22Rv1 (cell line): Measurements from ENCODE around the gene GRIA4.
"Not testable (repeated sequence)": the region's sequence is repeated elsewhere in the genome, so short reads cannot be mapped to it uniquely, and the experiment has no call there.

Experiments used
- H3K27ac ChIP-seq: fragments of 450-650 bp; 2 replicates; pipeline ENCODE4 v1.5.1; 2017
- ZFX ChIP-seq: fragments of 450-650 bp; IDR thresholded peaks from 2 replicates; pipeline ENCODE4 v1.6.1; 2017; ENCODE audit warnings: antibody characterized with exemption, borderline replicate concordance
- TF ChIP-seq, protein P1 (sequence below): fragments of 450-650 bp; IDR thresholded peaks from 2 replicates; pipeline ENCODE4 v1.5.1; 2017; ENCODE audit warnings: mild to moderate bottlenecking

The GRIA4 gene

GRCh38 chr11:105863523-105863922 is 253.7 kb downstream of the GRIA4 start:
- no peak overlapping the region for H3K27ac ChIP-seq
- TF ChIP-seq, protein P1, sequence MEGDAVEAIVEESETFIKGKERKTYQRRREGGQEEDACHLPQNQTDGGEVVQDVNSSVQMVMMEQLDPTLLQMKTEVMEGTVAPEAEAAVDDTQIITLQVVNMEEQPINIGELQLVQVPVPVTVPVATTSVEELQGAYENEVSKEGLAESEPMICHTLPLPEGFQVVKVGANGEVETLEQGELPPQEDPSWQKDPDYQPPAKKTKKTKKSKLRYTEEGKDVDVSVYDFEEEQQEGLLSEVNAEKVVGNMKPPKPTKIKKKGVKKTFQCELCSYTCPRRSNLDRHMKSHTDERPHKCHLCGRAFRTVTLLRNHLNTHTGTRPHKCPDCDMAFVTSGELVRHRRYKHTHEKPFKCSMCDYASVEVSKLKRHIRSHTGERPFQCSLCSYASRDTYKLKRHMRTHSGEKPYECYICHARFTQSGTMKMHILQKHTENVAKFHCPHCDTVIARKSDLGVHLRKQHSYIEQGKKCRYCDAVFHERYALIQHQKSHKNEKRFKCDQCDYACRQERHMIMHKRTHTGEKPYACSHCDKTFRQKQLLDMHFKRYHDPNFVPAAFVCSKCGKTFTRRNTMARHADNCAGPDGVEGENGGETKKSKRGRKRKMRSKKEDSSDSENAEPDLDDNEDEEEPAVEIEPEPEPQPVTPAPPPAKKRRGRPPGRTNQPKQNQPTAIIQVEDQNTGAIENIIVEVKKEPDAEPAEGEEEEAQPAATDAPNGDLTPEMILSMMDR = no peak

DNA sequence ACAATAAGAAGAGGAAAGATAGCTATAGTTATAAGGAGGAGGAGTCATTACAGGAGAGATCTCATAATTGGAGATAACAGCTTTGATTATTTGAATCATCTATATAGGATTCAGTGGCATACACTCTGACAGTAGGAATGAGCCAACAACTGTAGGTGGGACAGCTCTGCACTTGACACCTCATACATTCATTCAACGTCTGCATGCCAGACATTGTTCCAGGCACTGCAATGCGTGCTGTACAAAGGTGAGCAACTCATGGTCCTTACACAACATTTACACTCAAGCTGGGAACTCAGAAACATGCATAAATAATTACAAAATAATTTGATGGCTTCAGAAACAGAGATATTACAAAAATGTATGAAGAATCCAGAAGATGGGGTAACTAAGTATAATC is 257.9 kb downstream of the GRIA4 start:
- no peak for TF ChIP-seq ZFX
- TF ChIP-seq, protein P1 = no peak
- no peak overlapping the region for H3K27ac ChIP-seq

- no peak for TF ChIP-seq ZFX
- TF ChIP-seq, protein P1 = no peak
- H3K27ac ChIP-seq = no peak overlapping the region
Measured at GRCh38 chr11:105868762-105869285, 259.0 kb downstream of the GRIA4 start.

GRCh38 chr11:105870516-105871113 is 260.7 kb downstream of the GRIA4 start:
- no peak overlapping the region for H3K27ac ChIP-seq
- TF ChIP-seq ZFX = no peak
- TF ChIP-seq, protein P1 = no peak

- no peak for TF ChIP-seq ZFX
- TF ChIP-seq, protein P1 = no peak
- no peak overlapping the region for H3K27ac ChIP-seq
Measured at GRCh38 chr11:105878510-105878909, 268.6 kb downstream of the GRIA4 start.

- H3K27ac ChIP-seq = not testable (repeated sequence)
Measured at GRCh38 chr11:105878927-105879326, 269.1 kb downstream of the GRIA4 start.

DNA sequence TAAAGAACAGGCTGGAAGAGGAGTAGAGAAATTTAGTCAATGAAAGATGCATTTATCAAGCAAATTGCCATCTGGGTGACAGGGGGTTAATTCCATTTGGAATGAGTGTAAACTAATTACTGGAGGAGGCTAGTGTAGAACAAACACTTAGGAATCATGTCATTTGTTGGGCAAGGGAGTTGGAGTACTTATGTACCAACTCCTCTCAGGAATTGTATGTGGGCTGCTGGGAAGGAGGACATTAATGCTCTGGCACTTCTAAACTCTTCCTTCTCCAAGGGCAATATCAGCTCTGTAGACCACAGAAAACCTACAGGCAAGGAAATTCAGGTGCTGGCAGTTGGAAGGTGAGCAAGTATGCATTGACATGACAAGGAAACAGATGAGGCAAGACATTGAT is 271.2 kb downstream of the GRIA4 start:
- no peak for TF ChIP-seq ZFX
- TF ChIP-seq, protein P1 = no peak
- H3K27ac ChIP-seq = no peak overlapping the region

DNA sequence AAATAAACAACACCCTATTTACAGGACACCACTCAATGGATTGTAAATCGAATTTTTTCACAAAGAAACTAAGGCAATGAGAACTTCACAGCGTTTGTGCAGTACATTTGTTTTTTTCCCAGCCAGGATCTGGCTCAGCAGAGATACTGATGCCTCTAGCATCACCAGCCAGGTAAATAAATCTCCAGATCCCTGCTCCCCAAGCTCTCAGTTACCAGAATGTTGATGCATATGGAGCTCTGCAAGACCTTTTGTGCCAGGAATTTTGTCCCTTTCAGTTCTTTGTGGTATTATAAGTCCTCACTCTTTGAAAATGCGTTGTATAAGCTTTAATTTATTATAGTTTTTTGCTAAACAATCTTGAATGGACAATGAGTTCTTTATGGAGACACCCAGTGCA is 274.6 kb downstream of the GRIA4 start:
- no peak for TF ChIP-seq ZFX
- TF ChIP-seq, protein P1 = no peak
- no peak overlapping the region for H3K27ac ChIP-seq
